DOHH2 (cell line): Measurements from ENCODE around the gene DNMT3A.

Experiments used
- H3F3A ChIP-seq: fragments of 200-600 bp; sonication (generic), shearing (Covaris generic); 2 replicates; pipeline ENCODE4 v1.6.0; 2016; ENCODE audit warnings: antibody characterized with exemption, mild to moderate bottlenecking; ENCODE audit not compliant: control insufficient read depth, insufficient read depth
- H3K27ac ChIP-seq: fragments of 200-600 bp; sonication (generic); 2 replicates; pipeline ENCODE4 v1.5.1; 2014; ENCODE audit warnings: low read depth, mild to moderate bottlenecking, low read length, moderate library complexity
- H3K27me3 ChIP-seq: fragments of 200-600 bp; sonication (generic); 2 replicates; pipeline ENCODE4 v1.6.1; 2014; ENCODE audit warnings: mild to moderate bottlenecking, low read length, mixed read lengths; ENCODE audit not compliant: control insufficient read depth
- H3K36me3 ChIP-seq: fragments of 200-600 bp; sonication (generic); 2 replicates; pipeline ENCODE4 v1.6.1; 2014; ENCODE audit warnings: mild to moderate bottlenecking, low read length, moderate library complexity, mixed read lengths; ENCODE audit not compliant: control insufficient read depth
- H3K4me1 ChIP-seq: fragments of 200-600 bp; sonication (generic); 2 replicates; pipeline ENCODE4 v1.6.1; 2014; ENCODE audit warnings: mild to moderate bottlenecking, low read length, mixed read lengths; ENCODE audit not compliant: control insufficient read depth
- H3K4me2 ChIP-seq: fragments of 200-600 bp; sonication (generic); 2 replicates; pipeline ENCODE4 v1.6.0; 2014; ENCODE audit warnings: mild to moderate bottlenecking, low read length, moderate library complexity
- H3K4me3 ChIP-seq: fragments of 200-600 bp; sonication (generic); 2 replicates; pipeline ENCODE4 v1.5.1; 2014; ENCODE audit warnings: mild to moderate bottlenecking, low read length, mixed read lengths
- H3K79me2 ChIP-seq: fragments of 200-600 bp; sonication (generic); 2 replicates; pipeline ENCODE4 v1.6.1; 2014; ENCODE audit warnings: mild to moderate bottlenecking, low read length, mixed read lengths; ENCODE audit not compliant: control insufficient read depth
- H3K9me2 ChIP-seq: fragments of 200-600 bp; sonication (generic); replicated peaks from 2 replicates; pipeline ENCODE4 v1.6.1; 2014; ENCODE audit warnings: mild to moderate bottlenecking, low read length, mixed read lengths; ENCODE audit not compliant: control insufficient read depth
- H3K9me3 ChIP-seq: fragments of 200-600 bp; sonication (generic); 2 replicates; pipeline ENCODE4 v1.6.1; 2014; ENCODE audit warnings: antibody characterized with exemption, low read length, mixed read lengths; ENCODE audit not compliant: control insufficient read depth, insufficient read depth
- H4K20me1 ChIP-seq: fragments of 200-600 bp; sonication (generic); 2 replicates; pipeline ENCODE4 v1.6.0; 2014; ENCODE audit warnings: low read depth, mild to moderate bottlenecking, antibody characterized with exemption, low read length, moderate library complexity; ENCODE audit not compliant: control insufficient read depth, insufficient read depth
- CTCF ChIP-seq: fragments of 200-600 bp; sonication (generic); IDR thresholded peaks from one replicate; pipeline ENCODE4 v1.5.1; 2014; ENCODE audit warnings: antibody characterized with exemption, mild to moderate bottlenecking, low read depth, low read length; ENCODE audit not compliant: poor library complexity, severe bottlenecking
- EZH2phosphoT487 ChIP-seq: fragments of 200-600 bp; sonication (generic); IDR thresholded peaks from 2 replicates; pipeline ENCODE4 v1.6.1; 2017; ENCODE audit warnings: borderline replicate concordance, mild to moderate bottlenecking, antibody characterized with exemption, low read length, moderate library complexity, mixed read lengths

DNMT3A gene

GRCh38 chr2:25375371-25375988 lies 33.8 kb upstream of the DNMT3A start:
- Histone ChIP-seq H4K20me1 (no peaks in the 10 kb centered on the region), H3F3A (no peaks in the 10 kb centered on the region), H3K4me2 (no peak overlapping the region), H3K9me3 (no peaks in the 10 kb centered on the region), H3K36me3 (no peaks in the 10 kb centered on the region), H3K4me1 (peaks cover 28% of the 10 kb centered on the region), H3K9me2 (no peaks in the 10 kb centered on the region), H3K4me3 (no peak overlapping the region), H3K79me2 (no peaks in the 10 kb centered on the region), H3K27me3 (no peaks in the 10 kb centered on the region), H3K27ac (no peak overlapping the region)
- TF ChIP-seq EZH2phosphoT487 (no peak), CTCF (no peak)

GRCh38 chr2:25374827-25375226 lies 33.1 kb upstream of the DNMT3A start:
- no peak overlapping the region for H3K4me2 ChIP-seq
- H3K4me1 ChIP-seq: peaks cover 23% of the 10 kb centered on the region
- H3K36me3 ChIP-seq: no peaks in the 10 kb centered on the region
- no peaks in the 10 kb centered on the region for H4K20me1 ChIP-seq
- H3K27ac ChIP-seq: no peak overlapping the region
- no peak overlapping the region for H3K4me3 ChIP-seq
- no peaks in the 10 kb centered on the region for H3F3A ChIP-seq
- no peaks in the 10 kb centered on the region for H3K79me2 ChIP-seq
- TF ChIP-seq CTCF (no peak), EZH2phosphoT487 (no peak)
- no peaks in the 10 kb centered on the region for H3K9me2 ChIP-seq
- no peaks in the 10 kb centered on the region for H3K9me3 ChIP-seq
- H3K27me3 ChIP-seq: no peaks in the 10 kb centered on the region

GRCh38 chr2:25374411-25374810 lies 32.7 kb upstream of the DNMT3A start:
- Histone ChIP-seq H3K27me3 (no peaks in the 10 kb centered on the region), H3K4me3 (no peak overlapping the region), H3K4me2 (no peak overlapping the region), H3K27ac (no peak overlapping the region), H3K36me3 (no peaks in the 10 kb centered on the region), H3K4me1 (peaks cover 23% of the 10 kb centered on the region), H3K79me2 (no peaks in the 10 kb centered on the region), H3K9me2 (no peaks in the 10 kb centered on the region), H4K20me1 (no peaks in the 10 kb centered on the region), H3F3A (no peaks in the 10 kb centered on the region), H3K9me3 (no peaks in the 10 kb centered on the region)
- TF ChIP-seq CTCF: no peak
- TF ChIP-seq EZH2phosphoT487: no peak
